Fibroblast of the aortic adventitia (primary cell): ENCODE data around the gene CLDN24. TPM values are rescaled to one million over a fixed set of nuclear protein-coding genes. Genes with fewer than 3 reads are reported as not detected.
A peak's percentile ranks its signal among the peaks of the same experiment; 100 is the strongest.

Source experiments
- DNase-seq: peaks from one replicate; pipeline ENCODE4 v3.0.0-alpha.2; 2010; ENCODE audit warnings: low read depth
- H3K4me3 ChIP-seq: 2 replicates; pipeline ENCODE4 v1.5.1; 2011; ENCODE audit warnings: low read depth, mild to moderate bottlenecking, control low read depth, low read length, moderate library complexity
- CTCF ChIP-seq: IDR thresholded peaks from 2 replicates; pipeline ENCODE4 v1.5.1; 2011; ENCODE audit warnings: mild to moderate bottlenecking, low read length, control low read depth, inconsistent platforms; ENCODE audit not compliant: insufficient read depth
- total RNA-seq: library from RNA; depleted of rRNA; stranded (reverse); fragments of >200 nt; gene quantifications from 2 replicates; pipeline ENCODE4 v1.2.3, GENCODE V29; 2012; ENCODE audit warnings: low replicate concordance

Gene CLDN24
- total RNA-seq, result not detected in 2 replicates

GRCh38 chr4:183322326-183322725, at the start of gene CLDN24:
Gene CLDN24, minus strand, starts transcription at chr4:183322426. Its CDS starts 0 bp downstream, at chr4:183322426.
- no peak for TF ChIP-seq CTCF
- no peak for DNase-seq
- H3K4me3 ChIP-seq, result no peak within 1 kb of the TSS

- DNase-seq, result no peak
- no peak overlapping the region for H3K4me3 ChIP-seq
- TF ChIP-seq CTCF, result no peak
Measured at GRCh38 chr4:183370786-183371185, 48.6 kb upstream of the CLDN24 start.

GRCh38 chr4:183369073-183369472, 46.8 kb upstream of the CLDN24 start:
- DNase-seq, result no peak
- H3K4me3 ChIP-seq, result no peak overlapping the region
- no peak for TF ChIP-seq CTCF

- no peak for DNase-seq
- TF ChIP-seq CTCF, result no peak
- no peak overlapping the region for H3K4me3 ChIP-seq
Measured at GRCh38 chr4:183366206-183366835, 44.1 kb upstream of the CLDN24 start.

- H3K4me3 ChIP-seq, result no peak overlapping the region
- DNase-seq, result no peak
- no peak for TF ChIP-seq CTCF
Measured at GRCh38 chr4:183364025-183364424, 41.8 kb upstream of the CLDN24 start.

- no peak overlapping the region for H3K4me3 ChIP-seq
- peak; percentile 16 for DNase-seq
Measured at GRCh38 chr4:183362916-183363542, 40.8 kb upstream of the CLDN24 start.

More at GRCh38 chr4:183362916-183363542, 40.8 kb upstream of the CLDN24 start:
- peak; percentile 30 for TF ChIP-seq CTCF
